Loucy (cell line): ENCODE measurements around the gene COLQ.

ENCODE experiments used
- H2AFZ ChIP-seq: fragments of 200-600 bp; sonication (generic); 2 replicates; pipeline ENCODE4 v1.6.0; 2016; ENCODE audit warnings: antibody characterized with exemption, mild to moderate bottlenecking, low read length, moderate library complexity
- H3F3A ChIP-seq: fragments of 200-600 bp; 2 replicates; pipeline ENCODE4 v1.6.0; 2016; ENCODE audit warnings: antibody characterized with exemption, low read depth, mild to moderate bottlenecking
- H3K27me3 ChIP-seq: fragments of 200-600 bp; sonication (generic); 2 replicates; pipeline ENCODE4 v1.6.1; 2014; ENCODE audit warnings: low read length, mild to moderate bottlenecking; ENCODE audit not compliant: insufficient read depth, poor library complexity, severe bottlenecking
- H3K36me3 ChIP-seq: fragments of 200-600 bp; sonication (generic); 2 replicates; pipeline ENCODE4 v1.6.1; 2016; ENCODE audit warnings: low read length; ENCODE audit not compliant: insufficient read depth
- H3K4me1 ChIP-seq: fragments of 200-600 bp; sonication (generic); 2 replicates; pipeline ENCODE4 v1.5.1; 2014; ENCODE audit warnings: low read length, mild to moderate bottlenecking; ENCODE audit not compliant: insufficient read depth, poor library complexity, severe bottlenecking
- H3K4me2 ChIP-seq: fragments of 200-600 bp; sonication (generic); 2 replicates; pipeline ENCODE4 v1.6.0; 2014; ENCODE audit warnings: antibody characterized with exemption, low read length, low read depth, mild to moderate bottlenecking; ENCODE audit not compliant: poor library complexity, severe bottlenecking
- H3K4me3 ChIP-seq: fragments of 200-600 bp; sonication (generic); 2 replicates; pipeline ENCODE4 v1.5.1; 2014; ENCODE audit warnings: low read length, mild to moderate bottlenecking, mixed read lengths; ENCODE audit not compliant: poor library complexity, severe bottlenecking
- H3K79me2 ChIP-seq: fragments of 200-600 bp; sonication (generic); 2 replicates; pipeline ENCODE4 v1.6.1; 2014; ENCODE audit warnings: low read length; ENCODE audit not compliant: insufficient read depth
- H3K9ac ChIP-seq: fragments of 200-600 bp; sonication (generic); 2 replicates; pipeline ENCODE4 v1.6.0; 2014; ENCODE audit warnings: mild to moderate bottlenecking, low read depth, low read length, moderate library complexity; ENCODE audit not compliant: poor library complexity, severe bottlenecking
- H3K9me2 ChIP-seq: fragments of 200-600 bp; sonication (generic); replicated peaks from 2 replicates; pipeline ENCODE4 v1.6.1; 2016; ENCODE audit warnings: low read depth, low read length, mixed read lengths
- H3K9me3 ChIP-seq: fragments of 200-600 bp; sonication (generic); 2 replicates; pipeline ENCODE4 v1.6.1; 2014; ENCODE audit warnings: mild to moderate bottlenecking, antibody characterized with exemption, low read length, low read depth; ENCODE audit not compliant: insufficient read depth
- H4K20me1 ChIP-seq: fragments of 200-600 bp; sonication (generic); 2 replicates; pipeline ENCODE4 v1.6.0; 2014; ENCODE audit warnings: antibody characterized with exemption, low read length, mild to moderate bottlenecking; ENCODE audit not compliant: insufficient read depth, poor library complexity, severe bottlenecking
- CTCF ChIP-seq: fragments of 200-600 bp; sonication (generic); conservative IDR thresholded peaks from 2 replicates; pipeline ENCODE4 v1.5.1; 2014; ENCODE audit warnings: mild to moderate bottlenecking, antibody characterized with exemption, low read length
- EZH2phosphoT487 ChIP-seq: fragments of 200-600 bp; IDR thresholded peaks from 2 replicates; pipeline ENCODE4 v1.6.1; 2018; ENCODE audit warnings: antibody characterized with exemption, mild to moderate bottlenecking, moderate library complexity, borderline replicate concordance

COLQ gene

DNA sequence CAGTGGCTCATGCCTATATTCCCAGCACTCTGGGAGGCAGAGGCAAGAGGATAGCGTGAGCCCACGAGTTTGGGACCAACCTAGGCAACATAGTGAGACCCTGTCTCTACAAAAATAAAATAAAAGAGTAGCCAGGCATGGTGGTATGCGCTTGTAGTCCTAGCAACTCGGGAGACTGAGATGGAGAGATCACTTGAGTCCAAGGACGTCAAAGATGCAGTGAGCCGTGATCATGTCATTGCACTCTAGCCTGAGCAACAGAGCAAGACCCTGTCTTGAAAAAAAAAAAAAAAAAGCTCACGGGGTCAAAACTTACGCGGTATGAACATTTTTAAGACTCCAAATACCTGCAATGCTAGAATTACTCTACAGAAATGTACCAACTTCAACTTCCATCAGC lies 37.1 kb upstream of the COLQ start:
- Histone ChIP-seq H4K20me1 (no peaks in the 10 kb centered on the region), H3K4me3 (no peak overlapping the region), H2AFZ (no peak overlapping the region), H3K9ac (no peak overlapping the region), H3K4me2 (no peak overlapping the region), H3K36me3 (peaks cover 28% of the 10 kb centered on the region; the same call in 1 of the 2 replicates), H3K4me1 (peaks cover 3% of the 10 kb centered on the region), H3K27me3 (no peaks in the 10 kb centered on the region), H3F3A (no peaks in the 10 kb centered on the region), H3K79me2 (no peaks in the 10 kb centered on the region), H3K9me3 (no peaks in the 10 kb centered on the region), H3K9me2 (no peaks in the 10 kb centered on the region)
- TF ChIP-seq CTCF (no peak), EZH2phosphoT487 (no peak)

DNA sequence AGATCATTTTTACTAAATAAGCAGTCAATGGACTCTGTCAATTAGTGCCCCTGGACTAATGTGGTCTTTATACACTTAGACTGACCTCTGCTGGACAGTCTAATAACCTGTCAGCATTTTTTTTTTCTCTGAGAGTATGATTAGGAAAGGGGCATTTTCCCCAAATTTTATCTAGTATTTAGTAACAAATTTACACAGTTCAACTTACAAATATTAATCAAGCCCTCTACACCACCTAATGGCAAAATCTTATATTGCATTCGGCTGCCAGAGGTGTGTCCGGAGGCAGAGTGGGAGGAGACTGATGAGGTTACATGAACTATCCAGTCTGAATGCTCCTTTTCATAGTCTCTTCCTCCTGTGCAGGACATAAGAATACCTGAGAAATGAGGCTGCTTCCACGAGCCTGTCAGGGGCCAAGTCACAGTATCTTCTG lies 36.0 kb upstream of the COLQ start:
- no peaks in the 10 kb centered on the region for H3K9me3 ChIP-seq
- H3K9ac ChIP-seq = no peak overlapping the region
- no peaks in the 10 kb centered on the region for H3K27me3 ChIP-seq
- no peaks in the 10 kb centered on the region for H3K79me2 ChIP-seq
- peak overlapping the region; percentile 77; the same call in 1 of the 2 replicates for H2AFZ ChIP-seq
- no peaks in the 10 kb centered on the region for H3K9me2 ChIP-seq
- H3K4me2 ChIP-seq = peak overlapping the region; percentile 46
- no peak overlapping the region for H3K4me3 ChIP-seq
- H3K4me1 ChIP-seq = peaks cover 3% of the 10 kb centered on the region
- no peaks in the 10 kb centered on the region for H4K20me1 ChIP-seq
- no peaks in the 10 kb centered on the region for H3F3A ChIP-seq
- TF ChIP-seq CTCF (peak; percentile 80), EZH2phosphoT487 (no peak)
- peaks cover 18% of the 10 kb centered on the region; the same call in 1 of the 2 replicates for H3K36me3 ChIP-seq

- no peaks in the 10 kb centered on the region for H3F3A ChIP-seq
- H3K4me1 ChIP-seq = peaks cover 3% of the 10 kb centered on the region
- H3K9me2 ChIP-seq = no peaks in the 10 kb centered on the region
- H3K79me2 ChIP-seq = no peaks in the 10 kb centered on the region
- H3K9me3 ChIP-seq = no peaks in the 10 kb centered on the region
- H4K20me1 ChIP-seq = no peaks in the 10 kb centered on the region
- peaks cover 15% of the 10 kb centered on the region; the same call in 1 of the 2 replicates for H3K36me3 ChIP-seq
- no peaks in the 10 kb centered on the region for H3K27me3 ChIP-seq
- H3K9ac ChIP-seq = no peak overlapping the region
- no peak overlapping the region for H3K4me3 ChIP-seq
- H3K4me2 ChIP-seq = no peak overlapping the region
- TF ChIP-seq EZH2phosphoT487 (no peak), CTCF (no peak)
- H2AFZ ChIP-seq = no peak overlapping the region
Observed at GRCh38 chr3:15556512-15556911, 35.0 kb upstream of the COLQ start.
